ENCODE measurements around the gene GPX6.
A peak's percentile ranks its signal among the peaks of the same experiment; 100 is the strongest.
"Not testable (repeated sequence)": the region's sequence is repeated elsewhere in the genome, so short reads cannot be mapped to it uniquely, and the experiment has no call there.

GPX6 gene

GRCh38 chr6:28515676-28516075 is at the start of gene GPX6:
TSS of gene GPX6 (minus strand) at chr6:28515793. CDS start at chr6:28515743, 50 bp downstream.
- DNase-seq (ENCODE audit: low spot score): no peak

GRCh38 chr6:28563430-28564095 is 48.0 kb upstream of the GPX6 start:
- DNase-seq (ENCODE audit: low spot score): no peak

GRCh38 chr6:28558629-28559028 is 43.0 kb upstream of the GPX6 start:
- DNase-seq (ENCODE audit: low spot score): no peak

- DNase-seq (ENCODE audit: low spot score): no peak
Measured at GRCh38 chr6:28555136-28555535, 39.5 kb upstream of the GPX6 start.

GRCh38 chr6:28553986-28554881 is 38.6 kb upstream of the GPX6 start:
- no peak for DNase-seq (ENCODE audit: low spot score)

GRCh38 chr6:28553384-28553985 is 37.9 kb upstream of the GPX6 start:
- no peak for DNase-seq (ENCODE audit: low spot score)

GRCh38 chr6:28551891-28552666 is 36.5 kb upstream of the GPX6 start:
- no peak for DNase-seq (ENCODE audit: low spot score)

- DNase-seq (ENCODE audit: low spot score): not testable (repeated sequence)
Measured at GRCh38 chr6:28547003-28547402, 31.4 kb upstream of the GPX6 start.

GRCh38 chr6:28545955-28546354 is 30.4 kb upstream of the GPX6 start:
- no peak for DNase-seq (ENCODE audit: low spot score)

- peak; percentile 6 for DNase-seq (ENCODE audit: low spot score)
Measured at GRCh38 chr6:28543651-28544610, 28.3 kb upstream of the GPX6 start.

- DNase-seq (ENCODE audit: low spot score): peak; percentile 84
Measured at GRCh38 chr6:28542440-28543296, 27.1 kb upstream of the GPX6 start.

- DNase-seq (ENCODE audit: low spot score): no peak
Measured at GRCh38 chr6:28541996-28542395, 26.4 kb upstream of the GPX6 start.

- peak; percentile 58 for DNase-seq (ENCODE audit: low spot score)
Measured at GRCh38 chr6:28537509-28538140, 22.0 kb upstream of the GPX6 start.

GRCh38 chr6:28537065-28537464 is 21.5 kb upstream of the GPX6 start:
- peak; percentile 9 for DNase-seq (ENCODE audit: low spot score)

GRCh38 chr6:28534875-28535274 is 19.3 kb upstream of the GPX6 start:
- DNase-seq (ENCODE audit: low spot score): no peak

GRCh38 chr6:28534306-28534705 is 18.7 kb upstream of the GPX6 start:
- no peak for DNase-seq (ENCODE audit: low spot score)

GRCh38 chr6:28531479-28532128 is 16.0 kb upstream of the GPX6 start:
- DNase-seq (ENCODE audit: low spot score): no peak

- DNase-seq (ENCODE audit: low spot score): no peak
Measured at GRCh38 chr6:28530777-28531176, 15.2 kb upstream of the GPX6 start.

GRCh38 chr6:28525496-28526039 is 10.0 kb upstream of the GPX6 start, which contains the start of gene GPX5:
TSS of gene GPX5 (plus strand) at chr6:28525881. CDS start at chr6:28526014, 133 bp downstream.
- no peak for DNase-seq (ENCODE audit: low spot score)

All from activated CD4-positive, alpha-beta T cell treated with anti-CD3 and anti-CD28 coated beads, Interleukin-2, Interleukin-4, amounts not matched to agents 100 ng/mL and 50 ng/mL, durations not matched to agents 16 hours and 8 hours (primary cell).